Neutrophil (primary cell): ENCODE data around the gene FBN2.

ENCODE experiments used
- H3K27ac ChIP-seq: fragments of 200-600 bp; sonication (generic); 2 replicates; pipeline ENCODE4 v1.5.1; 2016; ENCODE audit warnings: mild to moderate bottlenecking, moderate library complexity
- H3K27me3 ChIP-seq: fragments of 200-600 bp; sonication (generic); 2 replicates; pipeline ENCODE4 v1.6.0; 2016; ENCODE audit warnings: mild to moderate bottlenecking
- H3K36me3 ChIP-seq: fragments of 200-600 bp; sonication (generic); 2 replicates; pipeline ENCODE4 v1.5.1; 2017
- H3K4me1 ChIP-seq, 2 experiments: fragments of 200-600 bp in 1 of 2; sonication (generic) in 1 of 2; 1 replicate in 1 of 2; 2 replicates in 1 of 2; pipeline versions ENCODE4 v1.5.1 to v1.6.1; 2013 to 2016; ENCODE audit warnings: low read depth in 1 of 2, low read length in 1 of 2, mild to moderate bottlenecking in 1 of 2, moderate library complexity in 1 of 2; ENCODE audit not compliant: control insufficient read depth in 1 of 2, insufficient read depth in 1 of 2
- H3K4me3 ChIP-seq, 2 experiments: fragments of 200-600 bp in 1 of 2; sonication (generic) in 1 of 2; 1 replicate in 1 of 2; 2 replicates in 1 of 2; pipeline ENCODE4 v1.5.1; 2013 to 2016; ENCODE audit warnings: low read depth in 1 of 2, low read length in 1 of 2, mild to moderate bottlenecking in 1 of 2, moderate library complexity in 1 of 2
- H3K9me3 ChIP-seq: fragments of 200-600 bp; sonication (generic); 2 replicates; pipeline ENCODE4 v1.5.1; 2016
- TF ChIP-seq, protein P1 (sequence below): fragments of 200-600 bp; sonication (generic); IDR thresholded peaks from 2 replicates; pipeline ENCODE4 v1.5.1; 2016; ENCODE audit warnings: antibody characterized with exemption

The FBN2 gene

DNA sequence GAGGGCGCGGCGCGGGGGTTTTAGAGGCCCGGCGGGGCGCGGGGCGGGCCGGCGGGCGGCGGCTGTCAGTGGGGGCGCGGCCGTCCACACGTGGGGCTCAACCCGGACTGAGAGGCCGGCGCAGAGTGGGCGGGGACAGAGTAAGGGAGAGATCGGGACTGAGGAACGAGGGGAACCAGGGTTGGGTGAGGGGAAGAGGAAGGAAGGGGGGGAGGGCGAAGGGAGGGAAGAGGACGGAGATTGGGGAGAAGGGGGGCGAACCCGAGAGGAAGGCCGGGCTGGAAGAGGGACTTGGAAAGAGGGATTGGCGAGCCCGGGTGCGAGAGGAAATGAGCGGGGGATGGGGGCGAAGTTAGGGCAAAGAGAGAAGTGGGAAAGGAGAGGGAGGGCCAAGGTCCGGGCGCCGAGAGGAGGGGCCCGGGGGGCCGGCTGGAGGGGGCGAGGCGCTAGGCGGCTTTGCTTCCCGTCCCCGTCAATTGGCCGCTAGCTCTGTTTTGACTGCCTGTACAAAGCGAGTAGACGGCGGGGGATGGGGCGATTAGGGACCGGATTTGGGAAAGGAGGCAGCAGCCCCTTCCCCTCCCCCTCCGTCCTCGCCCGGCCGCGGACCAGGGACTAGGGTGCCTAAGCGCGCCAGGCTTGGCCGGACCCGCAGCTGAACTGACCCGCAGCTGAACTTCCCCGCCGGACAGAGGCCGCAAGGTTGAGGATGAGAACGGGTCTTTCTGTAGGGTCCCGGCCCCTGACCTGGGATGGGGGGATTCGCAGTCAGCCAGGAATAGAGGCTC lies 399 bp upstream of the FBN2 start:
- TF ChIP-seq, protein P1, sequence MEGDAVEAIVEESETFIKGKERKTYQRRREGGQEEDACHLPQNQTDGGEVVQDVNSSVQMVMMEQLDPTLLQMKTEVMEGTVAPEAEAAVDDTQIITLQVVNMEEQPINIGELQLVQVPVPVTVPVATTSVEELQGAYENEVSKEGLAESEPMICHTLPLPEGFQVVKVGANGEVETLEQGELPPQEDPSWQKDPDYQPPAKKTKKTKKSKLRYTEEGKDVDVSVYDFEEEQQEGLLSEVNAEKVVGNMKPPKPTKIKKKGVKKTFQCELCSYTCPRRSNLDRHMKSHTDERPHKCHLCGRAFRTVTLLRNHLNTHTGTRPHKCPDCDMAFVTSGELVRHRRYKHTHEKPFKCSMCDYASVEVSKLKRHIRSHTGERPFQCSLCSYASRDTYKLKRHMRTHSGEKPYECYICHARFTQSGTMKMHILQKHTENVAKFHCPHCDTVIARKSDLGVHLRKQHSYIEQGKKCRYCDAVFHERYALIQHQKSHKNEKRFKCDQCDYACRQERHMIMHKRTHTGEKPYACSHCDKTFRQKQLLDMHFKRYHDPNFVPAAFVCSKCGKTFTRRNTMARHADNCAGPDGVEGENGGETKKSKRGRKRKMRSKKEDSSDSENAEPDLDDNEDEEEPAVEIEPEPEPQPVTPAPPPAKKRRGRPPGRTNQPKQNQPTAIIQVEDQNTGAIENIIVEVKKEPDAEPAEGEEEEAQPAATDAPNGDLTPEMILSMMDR = no peak
- Histone ChIP-seq H3K27ac (peak overlapping the region; percentile 49), H3K9me3 (no peaks in the 10 kb centered on the region), H3K36me3 (no peaks in the 10 kb centered on the region), H3K4me1 (peaks cover 8 to 17% of the 10 kb centered on the region in 2 experiments), H3K27me3 (peaks cover 41% of the 10 kb centered on the region), H3K4me3 (peak overlapping the region; percentile 51 to 69)

DNA sequence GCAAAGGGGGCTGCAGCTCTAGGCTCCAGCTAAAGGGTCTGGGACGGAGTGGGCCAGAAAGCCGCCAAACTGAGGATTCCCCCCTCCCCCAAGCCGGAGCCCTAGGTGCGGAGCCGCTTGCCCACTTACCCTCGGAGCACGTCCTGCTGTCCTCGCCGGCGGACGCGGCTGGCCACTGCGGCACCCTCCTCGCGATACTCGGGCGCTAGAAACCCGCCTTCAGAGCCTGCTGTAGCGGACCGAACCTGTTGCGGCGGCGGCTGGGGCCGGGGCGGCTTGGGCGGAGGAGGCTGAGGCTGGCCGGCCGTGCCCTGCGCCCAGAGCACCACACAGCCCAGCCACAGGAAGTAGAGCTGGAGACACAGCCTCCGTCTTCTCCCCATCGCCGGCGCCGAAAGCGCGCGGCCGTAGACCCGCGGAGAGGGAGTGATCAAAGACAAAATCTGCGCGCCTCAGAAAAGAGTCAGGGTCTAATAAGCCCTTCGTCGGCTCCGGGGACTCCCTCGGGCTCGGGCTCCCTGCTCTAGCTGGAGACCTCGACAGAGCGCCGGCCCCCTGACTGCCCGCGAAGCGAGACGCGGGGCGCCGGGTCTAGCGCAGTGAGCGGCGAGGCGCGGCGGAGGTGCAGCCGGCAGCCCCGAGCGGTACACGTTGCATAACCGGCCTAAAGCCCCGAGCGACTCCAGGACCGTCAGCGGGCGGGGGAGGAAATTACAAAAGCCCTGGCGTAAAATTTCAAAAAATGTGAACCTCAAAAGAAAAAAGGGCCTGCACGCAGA lies 635 bp downstream of the FBN2 start:
- H3K27ac ChIP-seq = peak overlapping the region; percentile 40
- no peaks in the 10 kb centered on the region for H3K36me3 ChIP-seq
- H3K9me3 ChIP-seq = no peaks in the 10 kb centered on the region
- peaks cover 8 to 17% of the 10 kb centered on the region in 2 experiments for H3K4me1 ChIP-seq
- TF ChIP-seq, protein P1 = no peak
- H3K4me3 ChIP-seq = peak overlapping the region; percentile 51 to 69
- peaks cover 41% of the 10 kb centered on the region for H3K27me3 ChIP-seq

DNA sequence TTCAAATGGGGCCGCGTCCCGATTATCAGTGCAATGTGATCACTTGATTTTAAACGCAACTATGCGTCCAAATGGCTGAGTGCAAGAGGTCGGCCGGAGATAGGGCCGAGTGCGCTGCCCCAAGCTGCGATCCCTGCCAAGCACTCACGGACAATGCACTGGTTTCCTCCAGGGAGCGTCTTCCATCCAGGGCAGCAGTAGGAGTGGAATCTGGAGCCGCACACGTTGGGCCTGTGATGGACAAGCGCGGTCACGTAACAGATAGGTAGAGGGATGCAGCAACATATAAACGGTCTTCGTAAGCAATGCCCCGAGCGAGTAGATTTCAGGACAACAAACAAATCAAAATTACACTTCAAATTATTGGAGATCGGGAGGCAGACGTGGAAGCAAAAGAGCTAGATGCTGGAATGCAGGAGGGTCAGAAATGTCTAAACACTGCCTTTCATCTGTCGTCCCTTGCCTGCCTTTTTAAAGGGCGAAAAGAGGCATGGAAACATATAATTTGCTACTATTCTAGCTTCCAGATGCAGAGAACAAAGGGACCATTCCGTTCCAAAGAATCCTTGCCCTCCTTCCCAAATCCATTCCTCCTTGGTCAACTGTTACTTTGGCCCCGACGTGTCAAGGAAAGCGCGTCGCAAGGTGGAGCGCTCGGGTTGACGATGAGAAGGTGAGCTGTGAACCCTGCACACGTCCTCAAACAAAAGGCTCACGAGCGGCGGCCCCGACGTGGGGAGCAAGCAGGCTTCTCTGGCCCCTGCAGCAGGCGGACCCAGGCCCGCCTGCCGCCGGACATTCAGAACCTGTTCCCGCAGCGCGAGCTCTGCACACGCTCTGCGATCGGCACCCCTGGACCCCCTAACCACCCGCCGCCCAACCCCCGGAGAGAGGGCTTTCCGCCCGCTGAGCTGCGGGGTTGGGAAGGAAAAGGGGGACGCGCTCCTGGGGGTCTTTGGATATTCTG lies 1.5 kb downstream of the FBN2 start:
- TF ChIP-seq, protein P1 = no peak
- no peak overlapping the region for H3K27ac ChIP-seq
- H3K27me3 ChIP-seq = peaks cover 41% of the 10 kb centered on the region
- peaks cover 8 to 17% of the 10 kb centered on the region in 2 experiments for H3K4me1 ChIP-seq
- peak overlapping the region; percentile 51 to 69 for H3K4me3 ChIP-seq
- H3K36me3 ChIP-seq = no peaks in the 10 kb centered on the region
- H3K9me3 ChIP-seq = no peaks in the 10 kb centered on the region

DNA sequence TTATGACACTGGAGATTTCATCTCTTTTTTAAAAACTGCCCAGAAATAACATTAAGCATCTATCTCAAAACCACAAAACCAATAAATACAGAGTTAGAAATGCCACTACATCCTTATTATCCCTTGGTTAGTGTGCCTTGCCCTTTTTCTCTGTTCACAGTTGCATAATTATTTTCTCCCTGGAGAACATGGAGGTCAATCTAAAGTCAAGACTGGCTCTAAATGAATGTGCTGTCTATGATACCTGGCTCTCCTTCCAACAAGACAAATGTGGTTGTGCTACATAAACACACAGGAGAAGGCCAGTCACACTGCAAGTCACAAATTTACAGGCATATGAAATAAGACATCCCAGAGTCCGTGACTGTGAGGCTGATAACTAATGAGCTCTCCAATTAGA lies 2.8 kb downstream of the FBN2 start:
- no peaks in the 10 kb centered on the region for H3K36me3 ChIP-seq
- peaks cover 34% of the 10 kb centered on the region for H3K27me3 ChIP-seq
- no peaks in the 10 kb centered on the region for H3K9me3 ChIP-seq
- no peak overlapping the region for H3K27ac ChIP-seq
- H3K4me3 ChIP-seq = no peak overlapping the region
- H3K4me1 ChIP-seq = peaks cover 8 to 17% of the 10 kb centered on the region in 2 experiments
- TF ChIP-seq, protein P1 = no peak

DNA sequence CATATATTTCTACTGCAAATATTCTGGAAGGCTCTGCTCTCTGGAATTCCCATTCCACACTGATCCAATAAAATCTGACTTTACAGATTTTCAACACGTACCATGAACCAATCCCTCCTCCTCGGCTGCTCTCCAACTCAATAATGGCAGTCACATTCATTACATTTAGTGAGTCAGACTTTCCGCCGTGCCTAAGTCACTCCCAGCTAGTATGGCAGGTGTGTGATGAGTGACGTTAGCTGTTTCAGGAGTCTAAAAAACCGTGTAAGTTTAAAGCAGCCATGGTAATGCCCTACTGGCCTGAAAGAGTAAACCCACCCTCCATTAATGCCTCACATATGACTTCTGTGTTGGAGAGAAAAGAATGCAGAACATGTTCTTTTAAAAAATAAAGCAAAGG lies 3.3 kb downstream of the FBN2 start:
- peaks cover 31% of the 10 kb centered on the region for H3K27me3 ChIP-seq
- H3K36me3 ChIP-seq = no peaks in the 10 kb centered on the region
- H3K9me3 ChIP-seq = no peaks in the 10 kb centered on the region
- H3K27ac ChIP-seq = no peak overlapping the region
- H3K4me3 ChIP-seq = no peak overlapping the region
- TF ChIP-seq, protein P1 = no peak
- H3K4me1 ChIP-seq = peaks cover 8 to 17% of the 10 kb centered on the region in 2 experiments
